Stimulated activated CD4-positive, alpha-beta T cell treated with anti-CD3 and anti-CD28 coated beads, Interleukin-4, amount 100 ng/mL, for 4 hours (primary cell): ENCODE data around the gene MEF2A.
"Not testable (repeated sequence)": the region's sequence is repeated elsewhere in the genome, so short reads cannot be mapped to it uniquely, and the experiment has no call there.

Experiments used
- DNase-seq, 2 experiments: peaks; one replicate each; pipeline ENCODE4 v3.0.0-alpha.2; 2020

MEF2A gene

GRCh38 chr15:99732124-99732750, 166.5 kb downstream of the MEF2A start:
- DNase-seq = no peak

- peak in 1 of 2 experiments; percentile 16 for DNase-seq
Measured at GRCh38 chr15:99732751-99733267, 167.0 kb downstream of the MEF2A start.

- peak; percentile 98 to 100 for DNase-seq
Measured at GRCh38 chr15:99733268-99734039, 167.7 kb downstream of the MEF2A start, which contains the start of gene LYSMD4. LYSMD4 (minus strand) TSS chr15:99733437; CDS start chr15:99731999, 1,438 bp downstream.

GRCh38 chr15:99734040-99734291, 168.2 kb downstream of the MEF2A start:
- DNase-seq = not testable (repeated sequence)

- no peak for DNase-seq
Measured at GRCh38 chr15:99734575-99734974, 168.8 kb downstream of the MEF2A start.

GRCh38 chr15:99735868-99736267, 170.1 kb downstream of the MEF2A start:
- DNase-seq = no peak

- DNase-seq = no peak
Measured at GRCh38 chr15:99736702-99737101, 170.9 kb downstream of the MEF2A start.

GRCh38 chr15:99738021-99738847, 172.4 kb downstream of the MEF2A start:
- no peak for DNase-seq

GRCh38 chr15:99741835-99742234, 176.1 kb downstream of the MEF2A start:
- no peak for DNase-seq

- DNase-seq = no peak
Measured at GRCh38 chr15:99744142-99744541, 178.4 kb downstream of the MEF2A start.

GRCh38 chr15:99745370-99746086, 179.7 kb downstream of the MEF2A start:
- DNase-seq = no peak

GRCh38 chr15:99749386-99749785, 183.6 kb downstream of the MEF2A start:
- DNase-seq = no peak

- DNase-seq = not testable (repeated sequence)
Measured at GRCh38 chr15:99750326-99750725, 184.5 kb downstream of the MEF2A start.

GRCh38 chr15:99752556-99752955, 186.8 kb downstream of the MEF2A start:
- no peak for DNase-seq

GRCh38 chr15:99753066-99753465, 187.3 kb downstream of the MEF2A start:
- DNase-seq = no peak

- peak in 1 of 2 experiments; percentile 8 for DNase-seq
Measured at GRCh38 chr15:99755692-99756409, 190.1 kb downstream of the MEF2A start.

GRCh38 chr15:99762288-99762687, 196.5 kb downstream of the MEF2A start:
- no peak for DNase-seq

GRCh38 chr15:99763827-99764226, 198.0 kb downstream of the MEF2A start:
- DNase-seq = no peak

GRCh38 chr15:99764522-99764921, 198.7 kb downstream of the MEF2A start:
- DNase-seq = no peak
